Measurements from ENCODE around the gene GORASP2. TPM values are rescaled to one million over a fixed set of nuclear protein-coding genes. Genes with fewer than 3 reads are reported as not detected.

Gene GORASP2
- total and polyA plus RNA-seq, 2 experiments from 2014 or later, result 44.5 to 45.2 TPM

DNA sequence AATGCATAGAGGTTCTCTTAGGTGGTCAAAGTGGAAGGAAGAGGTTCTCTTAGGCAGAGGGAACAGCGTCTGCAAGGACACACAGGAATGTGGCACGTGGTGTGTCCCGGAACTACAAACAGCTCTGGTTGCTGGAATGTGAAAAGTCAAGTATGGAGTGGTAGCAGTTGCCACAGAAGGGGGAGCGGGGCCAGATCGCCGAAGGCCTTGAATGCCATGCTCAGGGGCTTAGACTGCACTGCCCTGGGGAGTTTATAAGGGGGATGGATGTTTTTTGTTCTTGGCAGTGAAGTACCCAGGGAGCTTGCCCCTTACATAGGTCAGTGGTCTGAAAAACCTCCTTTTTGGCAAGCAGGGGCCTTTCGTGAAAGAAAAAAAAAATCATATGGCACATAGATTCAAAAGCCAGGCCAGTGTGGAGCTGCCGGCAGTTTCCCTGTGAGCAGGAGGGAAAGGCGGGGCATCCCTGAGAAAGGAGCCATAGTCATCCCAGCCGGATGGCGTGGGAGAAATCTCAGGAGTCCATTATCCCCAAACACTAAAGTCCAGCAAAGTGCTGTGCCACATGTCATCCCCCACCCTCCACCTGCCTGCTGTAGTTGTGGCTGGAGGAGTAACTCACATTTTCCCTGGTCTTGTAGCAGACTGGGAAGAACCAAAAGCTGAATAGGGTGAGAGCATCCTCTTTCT, 45.4 kb downstream of the GORASP2 start:
- TF ChIP-seq, protein P1, sequence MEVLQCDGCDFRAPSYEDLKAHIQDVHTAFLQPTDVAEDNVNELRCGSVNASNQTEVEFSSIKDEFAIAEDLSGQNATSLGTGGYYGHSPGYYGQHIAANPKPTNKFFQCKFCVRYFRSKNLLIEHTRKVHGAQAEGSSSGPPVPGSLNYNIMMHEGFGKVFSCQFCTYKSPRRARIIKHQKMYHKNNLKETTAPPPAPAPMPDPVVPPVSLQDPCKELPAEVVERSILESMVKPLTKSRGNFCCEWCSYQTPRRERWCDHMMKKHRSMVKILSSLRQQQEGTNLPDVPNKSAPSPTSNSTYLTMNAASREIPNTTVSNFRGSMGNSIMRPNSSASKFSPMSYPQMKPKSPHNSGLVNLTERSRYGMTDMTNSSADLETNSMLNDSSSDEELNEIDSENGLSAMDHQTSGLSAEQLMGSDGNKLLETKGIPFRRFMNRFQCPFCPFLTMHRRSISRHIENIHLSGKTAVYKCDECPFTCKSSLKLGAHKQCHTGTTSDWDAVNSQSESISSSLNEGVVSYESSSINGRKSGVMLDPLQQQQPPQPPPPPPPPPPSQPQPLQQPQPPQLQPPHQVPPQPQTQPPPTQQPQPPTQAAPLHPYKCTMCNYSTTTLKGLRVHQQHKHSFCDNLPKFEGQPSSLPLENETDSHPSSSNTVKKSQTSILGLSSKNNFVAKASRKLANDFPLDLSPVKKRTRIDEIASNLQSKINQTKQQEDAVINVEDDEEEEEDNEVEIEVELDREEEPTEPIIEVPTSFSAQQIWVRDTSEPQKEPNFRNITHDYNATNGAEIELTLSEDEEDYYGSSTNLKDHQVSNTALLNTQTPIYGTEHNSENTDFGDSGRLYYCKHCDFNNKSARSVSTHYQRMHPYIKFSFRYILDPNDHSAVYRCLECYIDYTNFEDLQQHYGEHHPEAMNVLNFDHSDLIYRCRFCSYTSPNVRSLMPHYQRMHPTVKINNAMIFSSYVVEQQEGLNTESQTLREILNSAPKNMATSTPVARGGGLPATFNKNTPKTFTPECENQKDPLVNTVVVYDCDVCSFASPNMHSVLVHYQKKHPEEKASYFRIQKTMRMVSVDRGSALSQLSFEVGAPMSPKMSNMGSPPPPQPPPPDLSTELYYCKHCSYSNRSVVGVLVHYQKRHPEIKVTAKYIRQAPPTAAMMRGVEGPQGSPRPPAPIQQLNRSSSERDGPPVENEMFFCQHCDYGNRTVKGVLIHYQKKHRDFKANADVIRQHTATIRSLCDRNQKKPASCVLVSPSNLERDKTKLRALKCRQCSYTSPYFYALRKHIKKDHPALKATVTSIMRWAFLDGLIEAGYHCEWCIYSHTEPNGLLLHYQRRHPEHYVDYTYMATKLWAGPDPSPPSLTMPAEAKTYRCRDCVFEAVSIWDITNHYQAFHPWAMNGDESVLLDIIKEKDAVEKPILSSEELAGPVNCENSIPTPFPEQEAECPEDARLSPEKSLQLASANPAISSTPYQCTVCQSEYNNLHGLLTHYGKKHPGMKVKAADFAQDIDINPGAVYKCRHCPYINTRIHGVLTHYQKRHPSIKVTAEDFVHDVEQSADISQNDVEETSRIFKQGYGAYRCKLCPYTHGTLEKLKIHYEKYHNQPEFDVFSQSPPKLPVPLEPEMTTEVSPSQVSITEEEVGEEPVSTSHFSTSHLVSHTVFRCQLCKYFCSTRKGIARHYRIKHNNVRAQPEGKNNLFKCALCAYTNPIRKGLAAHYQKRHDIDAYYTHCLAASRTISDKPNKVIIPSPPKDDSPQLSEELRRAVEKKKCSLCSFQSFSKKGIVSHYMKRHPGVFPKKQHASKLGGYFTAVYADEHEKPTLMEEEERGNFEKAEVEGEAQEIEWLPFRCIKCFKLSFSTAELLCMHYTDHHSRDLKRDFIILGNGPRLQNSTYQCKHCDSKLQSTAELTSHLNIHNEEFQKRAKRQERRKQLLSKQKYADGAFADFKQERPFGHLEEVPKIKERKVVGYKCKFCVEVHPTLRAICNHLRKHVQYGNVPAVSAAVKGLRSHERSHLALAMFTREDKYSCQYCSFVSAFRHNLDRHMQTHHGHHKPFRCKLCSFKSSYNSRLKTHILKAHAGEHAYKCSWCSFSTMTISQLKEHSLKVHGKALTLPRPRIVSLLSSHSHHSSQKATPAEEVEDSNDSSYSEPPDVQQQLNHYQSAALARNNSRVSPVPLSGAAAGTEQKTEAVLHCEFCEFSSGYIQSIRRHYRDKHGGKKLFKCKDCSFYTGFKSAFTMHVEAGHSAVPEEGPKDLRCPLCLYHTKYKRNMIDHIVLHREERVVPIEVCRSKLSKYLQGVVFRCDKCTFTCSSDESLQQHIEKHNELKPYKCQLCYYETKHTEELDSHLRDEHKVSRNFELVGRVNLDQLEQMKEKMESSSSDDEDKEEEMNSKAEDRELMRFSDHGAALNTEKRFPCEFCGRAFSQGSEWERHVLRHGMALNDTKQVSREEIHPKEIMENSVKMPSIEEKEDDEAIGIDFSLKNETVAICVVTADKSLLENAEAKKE (CRISPR knock-in tag; IDR thresholded peaks at IDR 0.05), result no peak
- TF ChIP-seq EZH2 (IDR thresholded peaks at IDR 0.05; ENCODE audit: low read depth, unreplicated experiment) (no peak), CREB1 (CRISPR knock-in tag; IDR thresholded peaks at IDR 0.05; ENCODE audit: low read depth) (no peak), NANOG (IDR thresholded peaks at IDR 0.05; ENCODE audit: borderline replicate concordance) (no peak), JUNB (IDR thresholded peaks at IDR 0.05; ENCODE audit: unreplicated experiment) (no peak), STAT1 (IDR thresholded peaks at IDR 0.05; ENCODE audit: unreplicated experiment) (no peak), POLR2AphosphoS5 (IDR thresholded peaks at IDR 0.05; ENCODE audit: low read depth) (no peak), ZNF331 (CRISPR knock-in tag; IDR thresholded peaks at IDR 0.05; ENCODE audit: low read depth) (no peak), ZNF114 (CRISPR knock-in tag; IDR thresholded peaks at IDR 0.05) (no peak), EZH2phosphoT487 (IDR thresholded peaks at IDR 0.05; ENCODE audit: unreplicated experiment) (no peak)
- TF ChIP-seq, protein P2, sequence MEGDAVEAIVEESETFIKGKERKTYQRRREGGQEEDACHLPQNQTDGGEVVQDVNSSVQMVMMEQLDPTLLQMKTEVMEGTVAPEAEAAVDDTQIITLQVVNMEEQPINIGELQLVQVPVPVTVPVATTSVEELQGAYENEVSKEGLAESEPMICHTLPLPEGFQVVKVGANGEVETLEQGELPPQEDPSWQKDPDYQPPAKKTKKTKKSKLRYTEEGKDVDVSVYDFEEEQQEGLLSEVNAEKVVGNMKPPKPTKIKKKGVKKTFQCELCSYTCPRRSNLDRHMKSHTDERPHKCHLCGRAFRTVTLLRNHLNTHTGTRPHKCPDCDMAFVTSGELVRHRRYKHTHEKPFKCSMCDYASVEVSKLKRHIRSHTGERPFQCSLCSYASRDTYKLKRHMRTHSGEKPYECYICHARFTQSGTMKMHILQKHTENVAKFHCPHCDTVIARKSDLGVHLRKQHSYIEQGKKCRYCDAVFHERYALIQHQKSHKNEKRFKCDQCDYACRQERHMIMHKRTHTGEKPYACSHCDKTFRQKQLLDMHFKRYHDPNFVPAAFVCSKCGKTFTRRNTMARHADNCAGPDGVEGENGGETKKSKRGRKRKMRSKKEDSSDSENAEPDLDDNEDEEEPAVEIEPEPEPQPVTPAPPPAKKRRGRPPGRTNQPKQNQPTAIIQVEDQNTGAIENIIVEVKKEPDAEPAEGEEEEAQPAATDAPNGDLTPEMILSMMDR (conservative IDR thresholded peaks at IDR 0.05; ENCODE audit: low read depth in 2 of 2), result no peak
- TF ChIP-seq, protein P3, sequence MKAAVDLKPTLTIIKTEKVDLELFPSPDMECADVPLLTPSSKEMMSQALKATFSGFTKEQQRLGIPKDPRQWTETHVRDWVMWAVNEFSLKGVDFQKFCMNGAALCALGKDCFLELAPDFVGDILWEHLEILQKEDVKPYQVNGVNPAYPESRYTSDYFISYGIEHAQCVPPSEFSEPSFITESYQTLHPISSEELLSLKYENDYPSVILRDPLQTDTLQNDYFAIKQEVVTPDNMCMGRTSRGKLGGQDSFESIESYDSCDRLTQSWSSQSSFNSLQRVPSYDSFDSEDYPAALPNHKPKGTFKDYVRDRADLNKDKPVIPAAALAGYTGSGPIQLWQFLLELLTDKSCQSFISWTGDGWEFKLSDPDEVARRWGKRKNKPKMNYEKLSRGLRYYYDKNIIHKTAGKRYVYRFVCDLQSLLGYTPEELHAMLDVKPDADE (IDR thresholded peaks at IDR 0.05), result no peak
- TF ChIP-seq, protein P4, sequence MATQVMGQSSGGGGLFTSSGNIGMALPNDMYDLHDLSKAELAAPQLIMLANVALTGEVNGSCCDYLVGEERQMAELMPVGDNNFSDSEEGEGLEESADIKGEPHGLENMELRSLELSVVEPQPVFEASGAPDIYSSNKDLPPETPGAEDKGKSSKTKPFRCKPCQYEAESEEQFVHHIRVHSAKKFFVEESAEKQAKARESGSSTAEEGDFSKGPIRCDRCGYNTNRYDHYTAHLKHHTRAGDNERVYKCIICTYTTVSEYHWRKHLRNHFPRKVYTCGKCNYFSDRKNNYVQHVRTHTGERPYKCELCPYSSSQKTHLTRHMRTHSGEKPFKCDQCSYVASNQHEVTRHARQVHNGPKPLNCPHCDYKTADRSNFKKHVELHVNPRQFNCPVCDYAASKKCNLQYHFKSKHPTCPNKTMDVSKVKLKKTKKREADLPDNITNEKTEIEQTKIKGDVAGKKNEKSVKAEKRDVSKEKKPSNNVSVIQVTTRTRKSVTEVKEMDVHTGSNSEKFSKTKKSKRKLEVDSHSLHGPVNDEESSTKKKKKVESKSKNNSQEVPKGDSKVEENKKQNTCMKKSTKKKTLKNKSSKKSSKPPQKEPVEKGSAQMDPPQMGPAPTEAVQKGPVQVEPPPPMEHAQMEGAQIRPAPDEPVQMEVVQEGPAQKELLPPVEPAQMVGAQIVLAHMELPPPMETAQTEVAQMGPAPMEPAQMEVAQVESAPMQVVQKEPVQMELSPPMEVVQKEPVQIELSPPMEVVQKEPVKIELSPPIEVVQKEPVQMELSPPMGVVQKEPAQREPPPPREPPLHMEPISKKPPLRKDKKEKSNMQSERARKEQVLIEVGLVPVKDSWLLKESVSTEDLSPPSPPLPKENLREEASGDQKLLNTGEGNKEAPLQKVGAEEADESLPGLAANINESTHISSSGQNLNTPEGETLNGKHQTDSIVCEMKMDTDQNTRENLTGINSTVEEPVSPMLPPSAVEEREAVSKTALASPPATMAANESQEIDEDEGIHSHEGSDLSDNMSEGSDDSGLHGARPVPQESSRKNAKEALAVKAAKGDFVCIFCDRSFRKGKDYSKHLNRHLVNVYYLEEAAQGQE (IDR thresholded peaks at IDR 0.05; ENCODE audit: unreplicated experiment), result no peak
- H3K36me3 ChIP-seq (ENCODE audit: insufficient read depth), result no peaks in the 10 kb centered on the region
- H3K79me2 ChIP-seq (replicated peaks; ENCODE audit: insufficient read depth), result no peaks in the 10 kb centered on the region
- H3K4me2 ChIP-seq, result peak overlapping the region; percentile 95
- no peaks in the 10 kb centered on the region for H3K9me2 ChIP-seq (ENCODE audit: insufficient read depth)
- no peak overlapping the region for H3K27ac Mint-ChIP-seq
- H3F3A ChIP-seq (replicated peaks; ENCODE audit: low read depth), result peaks cover 10% of the 10 kb centered on the region
- H3K27me3 ChIP-seq (ENCODE audit: insufficient read depth), result no peaks in the 10 kb centered on the region
- H3K4me1 ChIP-seq (ENCODE audit: insufficient read depth), result peaks cover 23% of the 10 kb centered on the region
- peaks cover 8% of the 10 kb centered on the region for H3K27me3 Mint-ChIP-seq (ENCODE audit: insufficient read depth, low read depth, poor library complexity)
- H4K20me1 ChIP-seq (replicated peaks; ENCODE audit: insufficient read depth), result no peaks in the 10 kb centered on the region
- no peak overlapping the region for H3K27ac ChIP-seq (ENCODE audit: low read depth)
- peak; percentile 16; the same call in 2 of the 3 replicates for ATAC-seq
- peak overlapping the region; percentile 72 for H3K4me3 ChIP-seq
- no peaks in the 10 kb centered on the region; the same call in 2 of the 3 replicates for H3K36me3 Mint-ChIP-seq (ENCODE audit: low read depth)
- H3K9me3 Mint-ChIP-seq, result no peaks in the 10 kb centered on the region
- peak overlapping the region; percentile 99 for H2AFZ ChIP-seq
- peak overlapping the region; percentile 46 for H3K4me3 Mint-ChIP-seq
- peak; percentile 71 for DNase-seq (ENCODE audit: low spot score)
- H3K4me1 Mint-ChIP-seq, result peaks cover 40% of the 10 kb centered on the region
